Activated CD4-positive, alpha-beta T cell treated with anti-CD3 and anti-CD28 coated beads for 4 hours (primary cell): Measurements from ENCODE around the gene DIS3L2.
"Not testable (repeated sequence)": the region's sequence is repeated elsewhere in the genome, so short reads cannot be mapped to it uniquely, and the experiment has no call there.

Source experiments
- DNase-seq, 2 donors: peaks; one replicate each; pipeline ENCODE4 v3.0.0-alpha.2; 2020

Gene DIS3L2

DNA sequence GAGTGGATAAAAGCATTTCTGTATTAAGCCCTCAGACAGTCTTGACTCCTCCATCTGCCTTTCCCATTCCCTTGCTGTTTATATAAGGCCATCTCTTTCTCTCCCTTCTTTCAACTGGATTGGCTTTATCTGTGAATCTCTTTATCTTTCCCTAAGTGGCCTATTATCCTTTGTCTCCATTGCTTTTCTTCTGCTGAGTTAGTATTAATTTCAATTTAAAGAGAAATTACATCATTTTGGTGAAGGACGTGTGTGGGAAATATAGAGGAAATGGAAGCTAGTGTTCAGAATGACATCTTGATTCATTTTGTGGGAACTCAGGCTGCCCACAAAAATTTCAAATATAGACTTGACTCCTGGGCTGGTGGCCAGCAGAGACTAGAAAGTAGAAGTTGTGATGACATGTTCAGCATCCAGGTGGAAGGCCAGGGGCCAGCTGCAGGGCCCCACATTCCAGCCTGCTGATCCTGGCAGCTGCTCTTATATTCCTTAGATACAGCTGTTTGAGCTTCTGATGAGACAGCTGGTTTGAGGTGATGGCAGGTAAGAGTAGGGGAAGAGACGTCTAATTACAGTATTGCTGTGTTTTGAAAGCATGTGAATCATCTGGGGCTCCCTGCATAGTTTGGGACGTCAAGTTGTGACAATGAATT, 52.3 kb downstream of the DIS3L2 start:
- DNase-seq, result no peak

DNA sequence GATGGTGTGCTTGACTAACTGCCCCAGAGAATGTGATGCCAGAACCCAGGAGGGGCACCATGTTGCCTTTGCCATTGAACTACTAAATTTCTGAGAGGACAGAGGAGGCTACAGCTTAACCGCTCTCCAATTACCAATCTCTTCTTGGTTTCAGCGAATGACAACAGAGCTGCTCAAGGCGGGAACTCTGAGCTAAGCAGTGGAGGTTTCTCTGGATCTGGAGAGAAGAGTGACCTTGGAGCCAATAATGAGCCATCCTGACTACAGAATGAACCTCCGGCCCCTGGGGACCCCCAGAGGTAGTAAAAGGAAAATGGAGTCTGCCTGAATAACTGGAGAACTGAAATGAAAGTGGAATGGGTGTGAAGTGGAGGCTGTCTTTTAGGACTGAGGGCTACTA, 53.2 kb downstream of the DIS3L2 start:
- DNase-seq, result no peak

DNA sequence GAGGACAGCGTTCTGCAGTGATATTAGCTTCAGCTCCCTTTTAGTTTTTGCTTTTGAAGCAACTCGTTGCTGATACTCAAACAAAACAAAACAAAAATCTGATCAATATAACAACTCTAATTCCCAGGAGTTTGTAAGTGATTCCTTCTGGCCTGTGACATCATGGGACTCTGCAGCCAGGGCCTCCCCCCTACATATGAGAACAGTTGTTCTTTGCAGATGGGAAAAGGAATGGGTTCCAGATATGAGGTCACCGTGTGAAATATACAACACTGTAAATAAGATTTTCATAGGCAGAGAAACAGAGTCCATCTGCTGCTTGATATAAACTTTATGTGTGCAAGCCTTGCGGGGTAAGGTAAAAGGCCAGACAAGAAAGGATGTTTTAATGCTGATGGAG, 56.7 kb downstream of the DIS3L2 start:
- DNase-seq, result no peak

DNA sequence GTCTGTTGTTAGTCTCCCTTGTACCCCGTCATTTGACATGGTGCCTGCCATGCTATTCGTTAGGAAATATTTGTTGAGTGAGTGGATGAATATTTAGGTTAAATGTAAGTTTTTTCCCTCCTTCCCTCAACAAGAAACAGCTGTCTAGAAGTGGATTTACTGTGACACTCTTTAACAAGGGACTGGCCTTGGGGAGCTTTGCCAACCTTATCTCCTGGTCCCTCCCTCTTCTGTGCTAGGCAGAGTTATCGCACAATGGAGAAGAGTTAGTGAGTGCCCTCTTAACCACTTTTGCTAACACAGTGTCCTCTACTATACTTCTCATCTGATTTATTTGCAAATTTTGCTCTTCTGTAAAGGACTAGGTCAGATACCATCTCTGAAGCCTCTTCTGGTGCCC, 61.2 kb downstream of the DIS3L2 start:
- DNase-seq, result no peak

DNA sequence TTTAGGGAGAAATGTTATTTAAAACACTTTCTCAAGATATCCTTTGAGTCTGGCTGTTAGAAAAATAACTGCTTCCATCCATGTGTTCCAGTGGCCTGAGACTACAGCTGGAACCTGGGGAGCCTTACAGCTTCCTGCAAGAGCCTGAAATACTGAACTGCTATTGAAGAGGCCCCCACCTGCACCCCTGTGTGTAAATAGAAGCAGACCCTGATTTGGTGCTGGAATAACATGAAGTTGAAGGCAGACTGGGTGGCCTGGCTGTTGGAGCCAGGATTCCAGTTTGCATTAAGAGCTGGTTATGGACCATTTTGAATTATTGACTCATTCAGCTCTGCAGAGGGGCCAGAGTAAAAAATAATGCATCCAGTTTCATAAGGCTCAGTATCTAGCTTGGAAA, 61.9 kb downstream of the DIS3L2 start:
- no peak for DNase-seq

DNA sequence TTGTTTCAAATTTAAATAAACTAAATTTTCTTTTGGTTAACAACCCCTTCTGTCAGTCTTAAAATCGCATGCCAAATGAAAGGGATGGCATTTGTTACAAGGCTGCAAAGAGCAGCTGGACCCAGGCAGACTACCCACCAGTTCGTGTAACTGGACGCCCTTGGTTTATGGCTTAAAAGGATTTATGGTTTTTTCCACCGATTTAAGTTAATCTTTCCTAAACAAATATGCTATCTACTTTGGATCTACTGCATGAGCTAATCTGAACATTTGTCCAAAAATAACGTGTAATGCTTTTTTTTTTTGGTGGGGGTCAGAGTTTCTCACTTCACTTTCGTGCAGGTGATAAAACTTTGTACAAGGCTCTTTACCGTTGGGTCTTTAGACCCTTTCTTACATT, 62.9 kb downstream of the DIS3L2 start:
- DNase-seq, result no peak

DNA sequence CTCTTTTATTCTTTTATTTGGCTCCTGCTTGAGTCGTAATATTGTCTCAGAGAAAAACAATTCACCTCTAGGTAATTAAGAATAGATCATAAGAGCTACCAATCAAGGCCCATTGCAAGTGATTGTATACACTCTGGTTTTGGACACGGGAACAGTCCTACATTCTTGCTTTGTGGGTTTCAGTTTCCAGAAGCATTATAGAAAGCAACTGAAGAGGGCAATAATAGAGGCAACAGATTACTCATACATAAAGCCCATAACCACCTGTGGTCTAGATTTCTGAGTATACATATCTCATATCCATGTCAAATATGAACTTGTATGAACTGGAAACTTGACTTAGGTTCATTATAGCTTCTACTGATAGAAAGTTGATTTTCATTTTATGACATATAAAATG, 65.4 kb downstream of the DIS3L2 start:
- DNase-seq, result no peak

DNA sequence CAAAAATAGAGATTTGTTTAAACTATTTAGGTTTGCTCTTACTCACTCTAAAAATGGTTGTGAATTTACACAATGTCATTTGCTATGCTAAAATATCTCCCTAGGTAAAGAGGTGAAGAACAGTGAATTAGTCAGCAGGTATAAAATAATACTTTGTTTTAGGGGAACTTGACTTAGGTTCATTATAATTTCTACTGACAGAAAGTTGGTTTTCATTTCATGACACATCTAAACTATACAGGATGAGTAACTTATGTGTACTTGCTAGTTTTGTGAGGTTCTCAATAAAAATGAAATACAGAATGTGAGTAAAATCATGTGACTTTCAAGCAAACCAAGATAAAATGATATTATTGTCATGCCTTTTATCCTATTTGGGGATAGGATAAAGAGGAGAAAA, 66.0 kb downstream of the DIS3L2 start:
- no peak for DNase-seq

DNA sequence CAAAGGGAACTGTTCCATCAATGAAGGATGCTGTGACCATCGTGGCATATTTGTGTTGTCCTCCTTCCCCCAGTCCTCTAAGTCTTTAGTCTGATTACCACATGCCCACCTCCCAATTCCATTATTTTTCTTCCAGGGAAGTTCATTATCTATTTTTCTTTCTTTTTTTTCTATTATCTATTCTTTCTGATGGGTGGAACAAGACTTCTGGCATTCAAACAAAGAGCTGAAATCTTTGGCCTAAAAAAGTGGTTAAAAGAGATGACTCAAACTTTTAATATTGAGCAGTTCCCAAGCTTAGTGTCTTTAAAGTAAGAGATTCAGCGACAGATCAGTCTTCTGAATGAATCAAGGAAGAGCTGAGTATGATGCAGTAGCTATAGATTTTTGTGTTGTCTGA, 66.6 kb downstream of the DIS3L2 start:
- no peak for DNase-seq

DNA sequence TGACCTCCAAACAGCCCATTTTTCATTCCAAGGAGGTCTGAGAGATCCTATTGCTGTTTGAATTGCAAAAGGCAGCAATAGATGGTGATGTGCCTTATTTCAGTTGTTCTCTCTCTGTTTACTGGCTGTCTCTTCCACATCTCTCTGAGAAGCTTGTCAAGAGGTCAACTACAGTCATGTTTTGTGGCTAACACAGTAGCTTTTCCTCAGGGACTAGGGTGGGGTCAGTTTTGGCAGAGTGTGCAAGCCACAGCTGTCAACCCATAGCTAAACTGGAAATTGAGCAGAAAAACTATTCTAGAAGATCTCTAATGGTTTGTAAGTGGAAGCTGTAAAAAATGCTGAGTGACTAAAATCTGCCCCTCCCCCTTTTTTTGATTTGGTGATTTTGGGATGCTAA, 67.1 kb downstream of the DIS3L2 start:
- no peak for DNase-seq

DNA sequence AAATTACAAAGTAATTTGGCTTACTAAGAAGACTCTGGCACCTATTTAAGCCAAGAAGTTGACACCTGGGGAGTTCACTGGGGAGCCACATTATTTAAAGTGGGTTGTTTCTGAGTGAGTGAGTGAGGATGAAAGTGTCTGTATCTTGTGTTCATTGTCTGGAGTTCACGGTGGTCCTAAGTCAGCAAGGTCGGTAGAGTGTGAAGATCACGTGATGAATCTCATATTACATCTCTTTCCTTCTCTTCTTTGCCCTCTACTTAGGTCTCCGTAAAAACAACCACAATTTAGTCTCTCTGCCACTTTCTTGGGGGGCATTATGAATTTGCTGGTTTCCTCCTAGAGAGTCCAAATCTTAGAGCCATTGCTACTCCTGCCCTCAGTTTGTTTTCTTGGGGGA, 67.8 kb downstream of the DIS3L2 start:
- DNase-seq, result no peak

DNA sequence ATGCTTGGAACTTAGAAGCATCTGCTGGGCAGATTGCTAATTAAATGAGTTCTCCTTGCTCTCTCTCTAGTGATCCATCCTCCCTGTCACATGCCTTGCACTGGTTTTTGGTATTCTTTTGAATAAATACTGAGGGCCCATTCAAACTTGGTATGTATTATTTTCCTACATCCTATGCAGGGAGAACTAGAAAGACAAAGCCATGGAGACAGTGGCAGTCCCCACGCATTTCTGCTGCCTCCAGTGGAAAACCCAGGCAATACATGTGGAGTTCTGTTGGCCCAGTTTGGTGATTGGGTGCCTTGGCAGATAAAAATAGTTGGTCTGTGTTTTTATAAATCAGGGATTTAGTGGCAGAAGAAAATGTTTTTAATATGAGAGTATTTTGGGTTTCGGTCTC, 68.7 kb downstream of the DIS3L2 start:
- DNase-seq, result no peak

DNA sequence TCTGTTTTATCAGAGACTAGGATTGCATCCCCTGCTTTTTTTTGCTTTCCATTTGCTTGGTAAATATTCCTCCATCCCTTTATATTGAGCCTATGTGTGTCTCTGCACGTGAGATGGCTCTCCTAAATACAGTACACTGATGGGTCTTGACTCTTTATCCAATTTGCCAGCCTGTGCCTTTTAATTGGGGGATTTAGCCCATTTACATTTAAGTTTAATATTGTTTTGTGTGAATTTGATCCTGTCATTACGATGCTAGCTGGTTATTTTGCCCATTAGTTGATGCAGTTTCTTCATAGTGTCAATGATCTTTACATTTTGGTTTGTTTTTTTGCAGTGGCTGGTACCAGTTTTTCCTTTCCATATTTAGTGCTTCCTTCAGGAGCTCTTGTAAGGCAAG, 73.8 kb downstream of the DIS3L2 start:
- DNase-seq, result not testable (repeated sequence)

DNA sequence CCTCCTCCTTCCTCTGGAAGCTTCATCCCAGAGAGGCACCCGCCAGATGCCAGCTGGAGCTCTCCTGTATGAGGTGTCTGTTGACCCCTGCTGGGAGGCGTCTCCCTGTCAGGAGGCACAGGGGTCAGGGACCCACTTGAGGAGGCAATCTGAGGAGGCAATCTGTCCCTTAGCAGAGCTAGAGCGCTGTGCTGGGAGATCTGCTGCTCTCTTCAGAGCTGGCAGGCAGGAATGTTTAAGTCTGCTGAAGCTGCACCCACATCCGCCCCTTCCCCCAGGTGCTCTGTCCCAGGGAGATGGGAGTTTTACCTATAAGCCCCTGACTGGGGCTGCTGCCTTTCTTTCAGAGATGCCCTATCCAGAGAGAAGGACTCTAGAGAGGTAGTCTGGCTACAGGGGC, 75.4 kb downstream of the DIS3L2 start:
- DNase-seq, result not testable (repeated sequence)

DNA sequence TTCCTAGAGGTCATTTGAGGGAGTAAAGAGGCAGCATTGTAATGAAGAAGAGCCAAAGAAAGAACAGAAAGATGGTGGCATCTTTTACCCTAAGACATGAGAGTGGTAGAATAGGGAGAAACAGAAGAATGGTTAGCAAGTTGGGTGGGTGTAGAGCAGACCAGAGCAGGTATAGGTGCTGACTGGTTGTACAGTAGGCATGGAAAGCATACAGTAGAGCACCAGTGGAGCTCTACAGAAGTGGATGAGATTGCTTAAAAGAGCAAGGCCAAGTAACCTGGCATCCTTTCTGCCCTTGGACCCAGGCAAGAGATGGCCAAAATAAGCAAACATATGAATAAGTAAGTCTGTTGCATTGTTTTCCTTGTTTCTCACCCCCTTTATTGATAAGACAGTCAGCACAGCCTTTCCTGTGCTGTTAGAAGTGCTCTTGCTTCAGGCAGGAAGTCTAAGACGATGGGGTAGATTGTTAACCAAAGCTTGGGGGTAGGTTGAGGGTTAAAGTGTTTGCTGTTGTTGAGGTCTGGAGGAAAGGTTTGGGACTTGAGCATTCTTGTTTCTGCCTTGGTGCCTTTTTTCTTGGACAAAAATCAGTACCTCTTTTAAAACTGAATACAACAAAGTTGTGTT, 76.9 kb downstream of the DIS3L2 start:
- DNase-seq, result no peak

DNA sequence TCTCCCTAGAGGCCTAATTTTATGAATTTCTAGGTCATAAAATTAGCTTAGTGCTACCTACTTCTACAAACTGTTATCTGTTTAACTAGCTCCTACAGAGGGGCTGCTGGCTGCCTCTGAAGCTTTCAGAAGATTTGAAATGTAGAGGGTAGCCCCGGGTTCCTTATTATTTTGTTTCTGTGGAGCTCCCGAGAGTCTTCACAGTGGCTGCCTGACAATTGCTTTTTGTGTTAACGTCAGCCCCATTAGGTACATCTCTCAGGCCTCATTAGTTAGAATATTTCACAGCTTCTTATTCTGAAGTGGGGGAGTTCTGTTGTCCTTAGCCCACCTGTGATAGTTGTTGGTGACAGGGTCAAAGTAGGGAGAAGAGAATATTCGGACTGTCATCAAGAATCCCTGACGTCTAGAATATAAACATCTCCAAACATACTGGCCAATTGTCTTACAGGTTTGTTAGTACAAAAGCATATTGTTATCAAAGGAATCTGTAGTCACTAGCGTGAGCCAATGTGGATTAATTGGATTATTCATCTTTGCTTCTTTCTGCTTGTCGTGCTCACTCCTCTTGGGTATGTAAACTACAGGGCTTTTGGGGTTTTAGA, 77.5 kb downstream of the DIS3L2 start:
- DNase-seq, result no peak

DNA sequence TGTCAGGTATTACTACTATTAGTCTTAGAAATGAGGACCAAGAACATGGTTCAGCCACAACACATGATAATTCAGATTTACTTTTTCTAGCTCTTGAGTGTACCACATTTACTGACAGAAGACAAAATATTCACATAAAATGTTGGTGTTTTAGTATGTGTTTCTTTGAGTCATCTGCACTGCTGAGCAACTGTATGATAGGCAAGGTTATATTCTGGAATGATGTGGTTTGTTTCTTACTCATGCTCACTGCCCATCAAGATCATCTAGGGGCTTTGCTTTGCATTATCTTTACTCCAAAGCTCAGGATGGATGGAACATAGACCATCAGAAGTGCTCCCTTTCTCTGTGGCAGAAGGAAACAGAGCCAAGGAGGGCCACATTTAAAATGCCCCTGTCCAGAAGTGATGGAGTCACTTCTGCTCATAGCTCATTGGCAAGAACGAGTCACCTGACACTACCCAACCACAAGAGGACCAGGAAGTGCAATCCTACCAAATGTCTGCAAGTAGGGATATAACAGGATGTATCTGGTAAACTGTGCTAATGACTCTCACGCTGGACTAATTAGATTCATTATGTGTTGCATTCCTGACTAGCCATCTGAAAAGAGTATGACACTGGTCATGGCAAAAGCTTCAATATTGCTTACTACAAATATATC, 81.5 kb downstream of the DIS3L2 start:
- DNase-seq, result no peak

DNA sequence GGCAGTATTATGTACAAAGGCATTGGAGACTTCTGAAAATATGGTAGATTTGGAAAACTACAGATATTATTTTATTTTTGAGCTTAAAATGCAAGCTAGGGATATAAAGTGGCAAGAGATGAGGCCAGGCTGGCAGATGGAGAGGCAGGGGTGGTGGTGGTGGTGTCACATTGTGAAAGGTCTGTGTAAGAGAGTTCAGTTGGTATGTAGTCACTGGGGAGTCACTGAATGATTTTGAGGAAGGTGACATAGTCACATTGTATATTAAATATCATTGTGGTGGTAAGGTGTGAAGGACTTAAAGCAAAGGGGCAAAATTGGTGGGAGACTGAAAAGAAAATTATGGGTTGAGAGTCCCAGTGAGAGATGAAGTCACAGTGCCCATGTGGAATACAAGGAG, 82.5 kb downstream of the DIS3L2 start:
- no peak for DNase-seq

DNA sequence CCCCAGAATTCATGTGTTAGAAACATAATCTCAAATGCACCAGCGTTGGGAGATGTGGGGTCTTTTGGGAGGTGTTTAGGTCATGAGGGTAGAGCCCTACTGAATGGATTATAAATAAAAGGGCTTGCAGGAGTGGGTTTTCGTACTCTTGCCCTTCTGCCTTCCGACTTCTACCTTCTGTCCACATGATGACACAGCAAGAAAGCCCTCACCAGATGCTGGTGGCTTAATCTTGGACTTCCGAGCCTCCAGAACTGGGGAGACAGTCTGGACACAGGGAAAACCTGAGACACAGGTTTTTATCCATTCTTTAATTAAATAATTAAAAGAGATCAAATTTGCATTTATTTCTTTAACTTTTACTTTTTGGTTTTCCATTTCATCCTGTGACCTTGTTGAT, 87.8 kb downstream of the DIS3L2 start:
- no peak for DNase-seq

DNA sequence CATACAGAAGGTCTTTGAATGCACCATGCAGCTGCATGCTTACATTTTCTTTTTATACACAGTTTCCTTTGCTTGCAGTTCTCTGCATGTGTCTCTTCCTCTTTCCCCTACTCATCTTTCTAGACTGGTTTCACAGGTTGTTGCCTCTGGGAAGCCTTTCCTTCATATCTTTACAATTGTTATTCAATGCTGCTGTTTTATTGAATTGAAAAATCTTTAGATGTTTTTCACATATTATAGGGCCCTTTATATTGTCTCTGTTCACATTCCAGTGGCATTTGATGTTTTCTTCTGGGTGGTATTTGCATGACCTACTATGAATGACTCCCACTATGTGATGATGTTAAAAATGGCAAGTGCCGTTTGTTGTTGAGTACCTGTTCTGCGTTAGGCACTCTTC, 91.1 kb downstream of the DIS3L2 start:
- no peak for DNase-seq

DNA sequence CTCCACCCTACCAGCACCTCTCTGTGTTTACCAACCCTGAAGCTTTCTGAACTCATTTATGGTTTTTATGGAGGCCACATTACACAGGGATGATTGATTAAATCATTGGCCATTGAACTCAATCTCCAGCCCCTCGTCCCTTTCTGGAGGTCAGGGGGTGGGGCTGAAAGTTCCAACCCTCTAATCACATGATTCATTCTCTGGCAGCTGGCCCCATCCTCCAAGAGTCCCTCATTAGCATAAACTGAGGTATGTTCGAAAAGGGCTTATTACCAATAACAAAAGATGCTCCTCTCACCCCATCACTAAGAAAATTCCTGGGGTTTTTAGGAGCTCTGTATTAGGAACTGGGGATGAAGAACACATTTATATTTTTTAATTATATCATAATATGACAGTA, 92.3 kb downstream of the DIS3L2 start:
- no peak for DNase-seq

DNA sequence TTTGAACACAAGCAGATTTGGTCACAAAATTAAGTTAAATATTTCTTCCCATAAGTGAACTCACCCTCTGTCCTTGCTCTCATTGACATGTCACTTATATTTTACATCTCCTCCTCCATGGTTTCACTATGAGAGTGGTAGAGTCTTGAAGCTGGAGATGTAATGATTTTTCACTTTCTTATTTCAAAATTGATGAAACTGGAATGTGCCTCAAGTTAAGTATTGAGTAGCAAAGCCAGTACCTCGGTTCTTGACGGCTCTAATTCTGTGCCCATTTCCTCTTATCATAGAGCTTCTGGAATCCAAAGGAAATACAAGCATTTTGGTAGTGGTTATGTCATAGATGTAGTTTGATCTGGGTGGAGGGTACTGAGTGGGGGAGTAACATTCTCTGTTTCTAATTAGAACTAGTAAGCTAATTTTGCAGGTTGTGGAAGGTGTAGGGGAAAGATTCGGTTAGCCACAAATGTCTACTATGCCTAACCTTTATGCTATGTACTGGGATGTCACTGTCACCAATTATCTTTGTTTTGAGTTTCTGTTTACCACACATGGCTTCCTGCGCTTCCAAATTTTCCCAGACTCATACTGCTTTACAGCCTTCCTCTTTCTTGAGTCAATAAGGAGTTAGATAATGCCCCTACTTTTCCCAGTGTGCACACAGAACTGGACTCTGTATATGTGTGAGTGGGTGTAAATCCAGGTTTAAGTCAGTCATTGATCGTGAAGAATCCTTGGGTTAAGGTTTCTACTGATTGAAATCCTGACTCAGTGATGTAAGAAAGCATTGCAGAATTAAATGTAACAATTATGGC, 96.8 kb downstream of the DIS3L2 start:
- no peak for DNase-seq

DNA sequence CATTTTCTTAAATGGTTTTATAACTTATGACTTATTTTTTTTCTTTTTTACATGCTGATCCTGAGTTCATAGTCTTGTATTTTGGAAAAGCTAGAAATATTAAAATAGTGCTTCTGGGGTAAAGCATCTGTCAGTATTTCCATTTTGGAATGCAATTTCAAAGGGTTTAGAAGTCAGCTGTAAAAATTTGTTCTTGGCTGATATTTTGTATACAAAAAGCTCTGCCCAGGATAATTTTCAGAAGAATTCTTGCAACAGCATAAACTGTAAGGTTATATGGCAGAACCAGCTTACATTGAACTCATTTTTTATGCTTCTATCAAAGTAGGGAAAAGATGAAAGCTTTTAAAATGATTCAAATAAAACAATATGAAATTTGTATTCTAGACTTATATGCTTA, 97.4 kb downstream of the DIS3L2 start:
- DNase-seq, result no peak
